IMR-90 (cell line): ENCODE results near the gene EBLN2. TPM values are rescaled to one million over a fixed set of nuclear protein-coding genes. Genes with fewer than 3 reads are reported as not detected.

ENCODE experiments used
- ATAC-seq: fragments of 200-7000 bp; cut with Tn5 transposase; 2 replicates; pipeline ENCODE4 v1.9.1; 2020; ENCODE audit warnings: low read depth, mild to moderate bottlenecking, moderate library complexity
- BruUV-seq: library from RNA; stranded (reverse); fragments of 400-500 nt; replicated peaks from 2 replicates; lab custom pipeline; 2021; lab: Mats Ljungman, UMichigan
- CTCF ChIA-PET: fragments of 300-600 bp; formaldehyde crosslinking; extraction: SDS; loops from one replicate; lab custom pipeline; 2021; ENCODE audit warnings: antibody characterized with exemption; lab: Yijun Ruan, JAX
- POLR2A ChIA-PET: fragments of 300-600 bp; sonication (Branson Sonifier 250); formaldehyde crosslinking; loops from one replicate; lab custom pipeline; 2022; ENCODE audit warnings: antibody characterized with exemption; ENCODE audit not compliant: unreplicated experiment; lab: Charles Lee
- DNase-seq: peaks from one replicate; pipeline ENCODE4 v3.0.0; 2013
- H2AFZ ChIP-seq: replicated peaks from 2 replicates; pipeline ENCODE3; 2013; ENCODE audit warnings: low read length, mild to moderate bottlenecking; ENCODE audit not compliant: poor library complexity
- H2AK5ac ChIP-seq: 2 replicates; pipeline ENCODE4 v1.6.1; 2013; ENCODE audit warnings: low read depth, low read length, inconsistent platforms
- H2AK9ac ChIP-seq: replicated peaks from 2 replicates; pipeline ENCODE3; 2013; ENCODE audit warnings: mild to moderate bottlenecking, low read depth, low read length, moderate library complexity; ENCODE audit not compliant: poor library complexity
- H2BK120ac ChIP-seq: 2 replicates; pipeline ENCODE4 v1.6.1; 2013; ENCODE audit warnings: low read depth, low read length, inconsistent platforms
- H2BK15ac ChIP-seq: 3 replicates; pipeline ENCODE4 v1.6.1; 2013; ENCODE audit warnings: low read depth, low read length, inconsistent platforms
- H2BK20ac ChIP-seq: 2 replicates; pipeline ENCODE4 v1.6.1; 2013; ENCODE audit warnings: low read depth, mild to moderate bottlenecking, inconsistent platforms, low read length, moderate library complexity
- H2BK5ac ChIP-seq: 2 replicates; pipeline ENCODE4 v1.6.1; 2013; ENCODE audit warnings: mild to moderate bottlenecking, low read depth, low read length, inconsistent platforms; ENCODE audit not compliant: poor library complexity, severe bottlenecking
- H3K14ac ChIP-seq: replicated peaks from 2 replicates; pipeline ENCODE4 v1.6.1; 2013; ENCODE audit warnings: low read depth, low read length, inconsistent platforms
- H3K18ac ChIP-seq: 2 replicates; pipeline ENCODE4 v1.6.1; 2013; ENCODE audit warnings: low read depth, low read length, control low read depth
- H3K23ac ChIP-seq: 2 replicates; pipeline ENCODE4 v1.6.1; 2013; ENCODE audit warnings: low read depth, low read length, inconsistent platforms
- H3K27ac ChIP-seq: 2 replicates; pipeline ENCODE4 v1.5.1; 2013; ENCODE audit warnings: mild to moderate bottlenecking, control low read depth, low read length; ENCODE audit not compliant: insufficient read depth
- H3K27me3 ChIP-seq: 2 replicates; pipeline ENCODE4 v1.6.1; 2013; ENCODE audit warnings: low read length; ENCODE audit not compliant: control insufficient read depth, insufficient read depth
- H3K36me3 ChIP-seq: 2 replicates; pipeline ENCODE4 v1.6.1; 2013; ENCODE audit warnings: low read length, mixed read lengths; ENCODE audit not compliant: control insufficient read depth, insufficient read depth
- H3K4ac ChIP-seq: 2 replicates; pipeline ENCODE4 v1.6.1; 2013; ENCODE audit warnings: low read depth, low read length, inconsistent platforms
- H3K4me1 ChIP-seq: 2 replicates; pipeline ENCODE4 v1.6.1; 2013; ENCODE audit warnings: low read length, mixed read lengths; ENCODE audit not compliant: control insufficient read depth, insufficient read depth
- H3K4me2 ChIP-seq: 2 replicates; pipeline ENCODE4 v1.6.1; 2013; ENCODE audit warnings: low read depth, mild to moderate bottlenecking, control low read depth, low read length, moderate library complexity
- H3K4me3 ChIP-seq: 2 replicates; pipeline ENCODE4 v1.5.1; 2013; ENCODE audit warnings: low read depth, mild to moderate bottlenecking, control low read depth, low read length, moderate library complexity; ENCODE audit not compliant: insufficient read depth
- H3K56ac ChIP-seq: 2 replicates; pipeline ENCODE4 v1.6.1; 2013; ENCODE audit warnings: low read length, inconsistent platforms; ENCODE audit not compliant: insufficient read depth; ENCODE audit errors: extremely low read depth
- H3K79me1 ChIP-seq, 2 experiments: 2 replicates each; pipeline ENCODE4 v1.6.1; 2013; ENCODE audit warnings: low read length in 2 of 2, inconsistent platforms in 1 of 2, low read depth in 1 of 2
- H3K9ac ChIP-seq: 2 replicates; pipeline ENCODE4 v1.6.1; 2013; ENCODE audit warnings: low read depth, low read length, control low read depth
- H3K9me1 ChIP-seq: 2 replicates; pipeline ENCODE4 v1.6.1; 2013; ENCODE audit warnings: low read length, inconsistent platforms; ENCODE audit not compliant: insufficient read depth
- H3K9me3 ChIP-seq: 2 replicates; pipeline ENCODE4 v1.6.1; 2013; ENCODE audit warnings: low read length; ENCODE audit not compliant: control insufficient read depth, insufficient read depth
- H4K20me1 ChIP-seq: 2 replicates; pipeline ENCODE4 v1.6.1; 2013; ENCODE audit warnings: low read length, inconsistent platforms; ENCODE audit not compliant: insufficient read depth
- H4K5ac ChIP-seq: 2 replicates; pipeline ENCODE4 v1.6.1; 2013; ENCODE audit warnings: mild to moderate bottlenecking, low read depth, low read length, control low read depth
- H4K8ac ChIP-seq, 2 experiments: 2 replicates each; pipeline ENCODE4 v1.6.1; 2013; ENCODE audit warnings: low read depth in 2 of 2, low read length in 2 of 2, control low read depth in 1 of 2, inconsistent platforms in 1 of 2
- H4K91ac ChIP-seq: 2 replicates; pipeline ENCODE4 v1.6.1; 2013; ENCODE audit warnings: low read depth, low read length, inconsistent platforms; ENCODE audit not compliant: insufficient read depth
- BHLHE40 ChIP-seq: fragments of 150-350 bp; IDR thresholded peaks from 2 replicates; pipeline ENCODE4 v1.6.1; 2016; ENCODE audit warnings: mild to moderate bottlenecking, low read depth, low read length
- CEBPB ChIP-seq: IDR thresholded peaks from 2 replicates; pipeline ENCODE4 v1.6.1; 2012; ENCODE audit warnings: low read depth, low read length, improper control_type of control experiment
- CHD1 ChIP-seq: IDR thresholded peaks from 2 replicates; pipeline ENCODE4 v1.6.1; 2012; ENCODE audit warnings: low read depth, low read length, improper control_type of control experiment
- MAFK ChIP-seq: IDR thresholded peaks from 2 replicates; pipeline ENCODE4 v1.6.1; 2012; ENCODE audit warnings: low read depth, low read length, improper control_type of control experiment
- MXI1 ChIP-seq: IDR thresholded peaks from 2 replicates; pipeline ENCODE4 v1.6.1; 2012; ENCODE audit warnings: low read depth, mild to moderate bottlenecking, low read length, moderate library complexity, borderline replicate concordance
- NFE2L2 ChIP-seq: fragments of 150-350 bp; IDR thresholded peaks from 2 replicates; pipeline ENCODE4 v1.6.1; 2016; ENCODE audit warnings: low read depth, mild to moderate bottlenecking, low read length
- POLR2A ChIP-seq: IDR thresholded peaks from 2 replicates; pipeline ENCODE4 v1.6.1; 2012; ENCODE audit warnings: mild to moderate bottlenecking, low read depth, low read length
- RFX5 ChIP-seq: IDR thresholded peaks from 2 replicates; pipeline ENCODE4 v1.8.0; 2012; ENCODE audit warnings: low read depth, mild to moderate bottlenecking, low read length, moderate library complexity
- SMC3 ChIP-seq: fragments of 150-350 bp; IDR thresholded peaks from 2 replicates; pipeline ENCODE4 v1.6.1; 2016; ENCODE audit warnings: low read depth, mild to moderate bottlenecking, antibody characterized with exemption, low read length, moderate library complexity
- USF2 ChIP-seq: fragments of 150-350 bp; IDR thresholded peaks from 2 replicates; pipeline ENCODE4 v1.6.1; 2017; ENCODE audit warnings: mild to moderate bottlenecking, antibody characterized with exemption, low read length, low read depth
- WGBS, 2 experiments: methylation state at CpG; one replicate each; pipeline versions ENCODE4 v1.1.5 to v1.1.7; 2013; ENCODE audit warnings: missing lambda C conversion rate in 2 of 2; ENCODE audit not compliant: insufficient read length in 1 of 2; ENCODE audit errors: extremely low coverage in 2 of 2; 5-methylcytosine and 5-hydroxymethylcytosine counted together
- dilution Hi-C: fragments of 300-500 bp; cut with HindIII; formaldehyde crosslinking; loops from one replicate; pipeline ENCODE4 v1.14.3; 2018; ENCODE audit warnings: low sequenced_read_pairs; ENCODE audit not compliant: unreplicated experiment
- in situ Hi-C: fragments of 300-500 bp; cut with MboI; formaldehyde crosslinking; loops from 3 replicates; pipeline ENCODE4 v1.14.3; 2019; ENCODE audit warnings: low sequenced_read_pairs, inconsistent platforms, mixed read lengths
- intact Hi-C: fragments of 100-400 bp; cut with micrococcal nuclease; formaldehyde crosslinking; loops from 2 replicates; pipeline ENCODE4 v1.10.0; 2022
- polyA plus RNA-seq, 3 experiments: library from polyadenylated mRNA; depleted of rRNA; stranded (reverse); fragments of >200 nt; gene quantifications; 2 replicates each; pipeline ENCODE4 v1.2.3, GENCODE V29; 2012; ENCODE audit warnings: low replicate concordance in 1 of 3
- total RNA-seq: library from RNA; depleted of rRNA; stranded (reverse); fragments of >200 nt; gene quantifications from 2 replicates; pipeline ENCODE4 v1.2.3, GENCODE V29; 2012

The EBLN2 gene
- total and polyA plus RNA-seq, 2 of the 4 experiments (the other 2 are of a cell fraction): 2.5 to 7.7 TPM

- H3K9me1 ChIP-seq: no peaks in the 10 kb centered on the region
- no peak overlapping the region for H3K18ac ChIP-seq
- no peak overlapping the region for H4K8ac ChIP-seq
- TF ChIP-seq CHD1: no peak
- no peak for TF ChIP-seq BHLHE40
- no peak for TF ChIP-seq RFX5
- TF ChIP-seq USF2: no peak
- TF ChIP-seq MXI1: no peak
- no peak for TF ChIP-seq NFE2L2
- no peak for TF ChIP-seq MAFK
- TF ChIP-seq POLR2A: no peak
- no peak for TF ChIP-seq SMC3
- TF ChIP-seq CEBPB: no peak
- no peak overlapping the region for H3K27ac ChIP-seq
- no peak overlapping the region for H3K56ac ChIP-seq
- no peak overlapping the region for H2BK15ac ChIP-seq
- no peak overlapping the region for H2BK20ac ChIP-seq
- H3K4me3 ChIP-seq: no peak overlapping the region
- no peak overlapping the region for H2AK9ac ChIP-seq
- ATAC-seq (no peak), DNase-seq (no peak)
- no peak overlapping the region for H2BK120ac ChIP-seq
- H3K27me3 ChIP-seq: peaks cover 7% of the 10 kb centered on the region; the same call in 1 of the 2 replicates
- H2AK5ac ChIP-seq: no peak overlapping the region
- H4K91ac ChIP-seq: no peak overlapping the region
- dilution Hi-C loops: no loop called here
- ChIA-PET CTCF (no interaction called here), POLR2A (no interaction called here)
- H2AFZ ChIP-seq: no peak overlapping the region
- H3K23ac ChIP-seq: no peak overlapping the region
- H3K9me3 ChIP-seq: 0 out of 2 replicates have a peak, but pooled peaks cover 2% of the 10 kb centered on the region
- no peak overlapping the region for H3K9ac ChIP-seq
- no peak overlapping the region for H4K5ac ChIP-seq
- intact Hi-C loops: loop anchor here (5.0 kb wide), 1 partner anchor 753 kb away; no protein-coding TSS in a partner anchor
- no peak overlapping the region for H3K4ac ChIP-seq
- BruUV-seq: no TSS peak
- H3K4me1 ChIP-seq: no peaks in the 10 kb centered on the region
- H2BK5ac ChIP-seq: no peak overlapping the region
- no peak overlapping the region for H3K14ac ChIP-seq
- no peak overlapping the region for H3K4me2 ChIP-seq
- in situ Hi-C loops: loop anchor here (25.0 kb wide), 2 partner anchors 662 to 1212 kb away; partner anchors contain the start of gene RYBP
- H3K79me1 ChIP-seq: no peaks in the 10 kb centered on the region
- H4K20me1 ChIP-seq: no peaks in the 10 kb centered on the region
- no peaks in the 10 kb centered on the region for H3K36me3 ChIP-seq
- no CpG with 5 or more reads among the region's 1 CpG for WGBS, 2 experiments
Observed at GRCh38 chr3:73098873-73099272, 37.4 kb downstream of the EBLN2 start.
